Measurements from ENCODE around the gene RANBP1.

RANBP1 gene

GRCh38 chr22:20092477-20092854 lies 23.4 kb upstream of the RANBP1 start:
- Mint-ChIP-seq H3K36me3 (ENCODE audit: insufficient read depth) (peaks cover 65% of the 10 kb centered on the region), H3K27ac (peak overlapping the region; percentile 85 to 93), H3K9me3 (no peaks in the 10 kb centered on the region), H3K4me3 (peak overlapping the region; percentile 55 to 81), H3K27me3 (no peaks in the 10 kb centered on the region), H3K4me1 (ENCODE audit: low read depth in 2 of 2) (peaks cover 44 to 56% of the 10 kb centered on the region in 2 donors)
- ATAC-seq (replicated peaks) (no peak), DNase-seq (no peak)

DNA sequence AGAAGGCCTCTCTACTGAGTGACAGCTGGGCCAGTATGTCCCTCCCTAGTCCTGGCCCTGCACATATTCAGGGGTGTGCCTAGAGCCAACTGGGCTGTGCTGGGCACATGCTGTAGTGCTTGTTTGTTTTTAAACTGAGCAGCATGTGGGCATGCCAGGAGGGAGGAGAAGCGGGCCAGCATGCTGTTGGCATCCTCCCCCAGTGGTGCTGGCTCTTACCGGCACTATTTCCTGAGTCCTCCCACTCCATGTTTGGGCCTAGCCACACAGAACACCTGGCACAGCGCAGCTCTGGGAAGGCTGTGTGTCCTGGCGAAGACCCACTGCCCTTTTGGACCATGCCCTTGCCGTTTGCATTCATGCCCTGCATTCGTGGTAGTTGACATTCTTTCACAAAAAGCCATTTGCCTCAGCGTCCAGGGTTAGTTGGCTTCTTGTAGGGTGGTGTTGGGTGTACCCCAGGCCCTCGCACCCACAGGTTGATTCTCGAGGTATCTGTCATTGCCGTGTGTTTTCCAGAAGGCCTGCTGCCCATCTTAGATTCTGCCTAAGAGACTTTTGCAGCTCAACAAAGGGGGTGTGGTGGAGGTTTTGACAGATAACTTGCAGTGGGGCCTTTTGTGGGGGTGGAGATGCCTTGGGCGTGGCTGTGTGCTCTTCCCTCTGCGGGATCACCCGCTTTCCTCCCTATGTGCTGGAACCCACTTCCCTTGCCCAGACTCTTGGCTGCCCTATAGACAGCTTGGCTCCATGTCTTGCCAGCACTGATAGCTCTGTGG lies 22.3 kb upstream of the RANBP1 start:
- H3K27ac Mint-ChIP-seq = peak overlapping the region; percentile 85 to 93
- H3K27me3 Mint-ChIP-seq = no peaks in the 10 kb centered on the region
- H3K36me3 Mint-ChIP-seq (ENCODE audit: insufficient read depth) = peaks cover 70% of the 10 kb centered on the region
- peak; percentile 26 for ATAC-seq (replicated peaks)
- peak overlapping the region; percentile 61 to 81 for H3K4me3 Mint-ChIP-seq
- H3K9me3 Mint-ChIP-seq = no peaks in the 10 kb centered on the region
- DNase-seq = no peak
- H3K4me1 Mint-ChIP-seq (ENCODE audit: low read depth in 2 of 2) = peaks cover 43 to 50% of the 10 kb centered on the region in 2 donors

DNA sequence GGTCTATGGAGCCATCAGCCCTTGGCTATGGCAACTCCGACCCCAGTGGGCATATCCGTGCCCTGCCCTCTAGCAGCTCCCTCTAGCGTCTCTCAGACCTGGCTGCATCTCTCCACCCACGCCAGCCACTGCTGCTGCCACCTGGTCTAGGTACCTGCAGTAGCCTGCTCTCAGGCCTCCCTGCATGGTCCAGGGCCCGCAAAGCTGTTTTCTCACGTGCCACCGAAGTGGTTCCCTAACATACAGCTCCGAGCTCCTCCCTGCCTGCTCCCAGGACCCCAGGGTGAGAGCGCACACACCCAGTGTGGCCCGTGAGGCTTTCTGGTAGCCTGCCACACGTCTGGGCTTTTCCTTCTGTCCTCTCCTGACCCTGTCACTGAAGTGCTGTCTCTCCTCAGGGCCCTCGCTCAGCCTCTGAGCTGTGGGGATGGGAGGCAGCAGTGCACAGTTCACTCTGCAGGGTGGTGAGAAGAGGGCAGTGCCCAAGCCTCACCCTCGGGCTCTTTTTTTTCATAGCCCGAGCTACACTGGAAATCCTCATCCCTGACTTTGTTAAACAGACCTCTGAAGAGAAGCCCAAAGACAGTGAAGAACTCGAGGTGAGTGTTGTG lies 21.6 kb upstream of the RANBP1 start:
- H3K36me3 Mint-ChIP-seq (ENCODE audit: insufficient read depth) = peaks cover 76% of the 10 kb centered on the region
- peak; percentile 37 for ATAC-seq (replicated peaks)
- H3K27ac Mint-ChIP-seq = peak overlapping the region; percentile 38 to 56
- peaks cover 45 to 48% of the 10 kb centered on the region in 2 donors for H3K4me1 Mint-ChIP-seq (ENCODE audit: low read depth in 2 of 2)
- H3K9me3 Mint-ChIP-seq = no peaks in the 10 kb centered on the region
- peak overlapping the region; percentile 61 to 81 for H3K4me3 Mint-ChIP-seq
- peak in 1 of 3 experiments; percentile 21 for DNase-seq
- H3K27me3 Mint-ChIP-seq = no peaks in the 10 kb centered on the region

DNA sequence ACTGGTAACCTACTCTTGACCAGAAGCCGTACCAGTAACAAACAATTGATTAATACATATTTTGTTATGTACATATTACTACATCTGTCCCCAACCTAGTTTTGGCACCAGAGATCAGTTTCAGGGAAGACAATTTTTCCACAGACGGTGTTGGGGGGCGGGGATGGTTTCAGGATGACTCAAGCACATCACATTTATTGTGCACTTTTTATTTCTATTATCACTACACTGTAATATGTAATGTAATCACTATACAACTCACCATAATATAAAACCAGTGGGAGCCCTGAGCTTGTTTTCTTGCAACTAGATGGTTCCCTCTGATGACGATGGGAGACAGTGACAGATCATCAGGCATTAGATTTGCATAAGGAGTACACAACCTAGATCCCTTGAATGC lies 20.4 kb upstream of the RANBP1 start:
- H3K36me3 Mint-ChIP-seq (ENCODE audit: insufficient read depth) = peaks cover 82% of the 10 kb centered on the region
- no peak overlapping the region for H3K27ac Mint-ChIP-seq
- no peak for DNase-seq
- ATAC-seq (replicated peaks) = no peak
- peak overlapping the region in 1 of 2 donors; percentile 19 for H3K4me3 Mint-ChIP-seq
- H3K9me3 Mint-ChIP-seq = no peaks in the 10 kb centered on the region
- peaks cover 49 to 50% of the 10 kb centered on the region in 2 donors for H3K4me1 Mint-ChIP-seq (ENCODE audit: low read depth in 2 of 2)
- no peaks in the 10 kb centered on the region for H3K27me3 Mint-ChIP-seq

GRCh38 chr22:20096574-20097420 lies 19.1 kb upstream of the RANBP1 start:
- peaks cover 44 to 45% of the 10 kb centered on the region in 2 donors for H3K4me1 Mint-ChIP-seq (ENCODE audit: low read depth in 2 of 2)
- H3K27me3 Mint-ChIP-seq = no peaks in the 10 kb centered on the region
- peak overlapping the region in 1 of 2 donors; percentile 92 for H3K27ac Mint-ChIP-seq
- DNase-seq (no peak), ATAC-seq (replicated peaks) (no peak)
- H3K9me3 Mint-ChIP-seq = no peaks in the 10 kb centered on the region
- H3K36me3 Mint-ChIP-seq (ENCODE audit: insufficient read depth) = peaks cover 82% of the 10 kb centered on the region
- H3K4me3 Mint-ChIP-seq = no peak overlapping the region

DNA sequence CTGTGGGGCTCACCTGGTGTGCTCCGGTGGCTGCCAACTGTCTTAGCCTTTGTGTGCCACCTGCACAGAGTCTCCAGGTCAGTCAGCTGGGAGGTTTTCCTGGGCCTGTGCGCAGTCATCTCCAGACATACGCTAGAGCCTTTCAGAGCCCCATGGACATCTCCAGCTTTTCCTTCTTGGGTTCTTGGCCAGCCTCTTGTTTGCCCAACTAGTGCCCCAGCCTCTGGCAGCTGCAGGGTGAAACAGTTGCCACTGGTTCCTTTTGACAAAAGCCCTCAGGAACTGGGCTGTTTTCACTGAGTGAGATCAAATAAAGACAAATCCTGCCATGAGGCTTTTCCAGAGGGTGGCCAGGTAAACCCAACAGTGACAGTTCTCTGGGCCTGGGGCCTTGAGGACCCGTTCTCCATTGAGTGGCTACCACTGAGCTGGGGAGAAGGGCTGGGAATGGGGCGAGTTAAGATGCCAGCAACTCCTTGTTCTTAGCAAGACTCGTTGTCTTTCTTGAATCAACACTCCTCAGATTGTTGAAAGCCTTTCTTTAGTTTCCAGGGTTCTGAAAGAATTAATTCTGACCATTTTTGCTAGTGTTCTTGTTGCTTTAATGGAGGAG lies 16.7 kb upstream of the RANBP1 start:
- Mint-ChIP-seq H3K27ac (peak overlapping the region; percentile 91 to 92), H3K27me3 (no peaks in the 10 kb centered on the region), H3K4me3 (peak overlapping the region; percentile 8 to 58), H3K9me3 (no peaks in the 10 kb centered on the region), H3K36me3 (ENCODE audit: insufficient read depth) (peaks cover 78% of the 10 kb centered on the region), H3K4me1 (ENCODE audit: low read depth in 2 of 2) (peaks cover 35 to 41% of the 10 kb centered on the region in 2 donors)
- no peak for ATAC-seq (replicated peaks)
- DNase-seq = no peak

DNA sequence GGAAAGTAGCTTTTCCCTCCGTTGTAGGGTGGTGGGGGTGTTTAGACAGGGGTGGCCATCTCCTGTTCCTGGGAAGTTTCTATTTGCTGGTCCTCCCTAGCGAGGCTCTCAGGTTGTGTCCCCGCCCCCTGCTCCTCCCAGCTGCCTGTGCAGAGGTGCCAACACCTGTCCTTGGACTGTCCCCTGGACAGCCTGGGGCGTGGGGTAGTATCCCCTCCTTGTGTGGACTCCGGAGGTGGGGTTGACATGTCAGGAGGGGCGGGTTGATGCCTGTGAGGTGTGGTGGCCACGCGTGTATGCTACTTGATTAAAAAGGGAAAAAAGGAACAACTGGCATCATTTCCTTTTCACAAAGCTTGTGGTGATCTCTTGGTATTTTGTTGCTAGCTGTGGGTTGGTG lies 14.3 kb upstream of the RANBP1 start:
- no peak for ATAC-seq (replicated peaks)
- Mint-ChIP-seq H3K36me3 (ENCODE audit: insufficient read depth) (peaks cover 75% of the 10 kb centered on the region), H3K9me3 (no peaks in the 10 kb centered on the region), H3K4me3 (no peak overlapping the region), H3K27me3 (no peaks in the 10 kb centered on the region), H3K4me1 (ENCODE audit: low read depth in 2 of 2) (peaks cover 33 to 41% of the 10 kb centered on the region in 2 donors), H3K27ac (peak overlapping the region; percentile 91 to 92)
- DNase-seq = no peak

DNA sequence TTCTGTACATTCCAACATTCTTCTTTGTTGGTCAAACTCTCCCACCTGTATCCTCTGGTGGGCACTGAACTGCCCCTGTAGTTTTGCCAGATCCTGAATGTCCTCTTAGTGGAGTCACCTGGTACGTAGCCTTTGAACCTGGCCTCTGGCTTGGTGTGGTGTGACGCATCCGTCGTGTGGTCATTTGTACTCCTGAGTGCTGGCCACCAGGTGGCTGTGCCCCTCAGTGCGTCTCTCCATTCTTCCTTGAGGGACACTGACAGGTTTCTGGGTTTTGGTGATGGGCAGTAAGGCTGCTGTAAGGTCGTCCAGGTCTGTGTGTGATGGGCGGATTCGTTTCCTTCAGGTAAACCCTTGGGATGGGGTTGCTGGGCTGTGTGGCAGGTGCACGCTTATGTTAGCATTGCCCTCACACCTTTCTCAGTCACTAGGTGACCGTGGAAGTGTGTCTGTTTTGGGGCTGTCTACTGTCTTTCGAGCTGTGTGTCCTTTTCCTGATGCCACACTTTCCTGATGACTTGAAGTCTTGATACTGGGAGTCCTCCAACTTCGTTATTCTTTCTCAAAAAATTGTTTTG lies 13.6 kb upstream of the RANBP1 start:
- H3K27ac Mint-ChIP-seq = peak overlapping the region; percentile 91 to 92
- H3K4me1 Mint-ChIP-seq (ENCODE audit: low read depth in 2 of 2) = peaks cover 35 to 41% of the 10 kb centered on the region in 2 donors
- H3K4me3 Mint-ChIP-seq = no peak overlapping the region
- DNase-seq (no peak), ATAC-seq (replicated peaks) (no peak)
- no peaks in the 10 kb centered on the region for H3K27me3 Mint-ChIP-seq
- H3K36me3 Mint-ChIP-seq (ENCODE audit: insufficient read depth) = peaks cover 75% of the 10 kb centered on the region
- H3K9me3 Mint-ChIP-seq = no peaks in the 10 kb centered on the region

DNA sequence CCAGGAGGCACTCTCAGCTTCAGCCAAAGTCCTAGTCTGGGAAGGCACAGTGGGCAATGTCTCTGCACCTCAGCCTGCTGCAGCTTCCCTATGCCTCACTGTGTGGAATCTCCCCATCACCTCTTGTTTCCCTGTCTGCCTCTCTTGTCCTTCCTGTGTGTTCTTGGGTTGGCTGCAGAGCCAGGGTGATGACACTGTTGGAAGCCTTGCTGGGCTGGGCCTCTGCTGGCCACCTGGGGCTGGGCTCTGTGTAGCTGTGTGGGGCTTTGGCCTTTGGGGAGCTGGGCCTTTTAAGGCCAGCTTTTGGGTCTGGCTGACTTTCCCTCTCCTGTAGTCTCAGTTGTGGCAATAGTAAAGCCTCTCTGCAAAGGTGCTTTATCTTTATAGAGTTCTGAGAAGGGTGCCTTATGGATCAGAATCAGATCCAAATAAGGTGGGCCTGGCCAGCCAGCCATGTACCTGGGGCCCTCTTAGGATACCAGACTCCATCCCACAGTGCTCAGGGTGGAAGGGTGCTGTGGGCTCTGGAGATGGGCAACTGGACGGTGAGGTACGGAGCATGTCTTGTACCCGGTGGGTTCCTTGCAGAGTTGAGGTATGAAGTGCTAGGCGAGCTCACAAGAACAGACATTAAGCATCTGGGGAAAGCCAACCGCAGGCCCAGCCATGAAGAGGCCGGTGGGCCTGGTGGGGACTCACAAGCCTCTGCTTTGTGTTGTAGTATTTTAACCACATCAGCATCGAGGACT lies 10.3 kb upstream of the RANBP1 start:
- Mint-ChIP-seq H3K27ac (no peak overlapping the region), H3K9me3 (no peaks in the 10 kb centered on the region), H3K4me1 (ENCODE audit: low read depth in 2 of 2) (peaks cover 17 to 28% of the 10 kb centered on the region in 2 donors), H3K27me3 (no peaks in the 10 kb centered on the region), H3K4me3 (no peak overlapping the region), H3K36me3 (ENCODE audit: insufficient read depth) (peaks cover 72% of the 10 kb centered on the region)
- no peak for DNase-seq
- ATAC-seq (replicated peaks) = no peak

DNA sequence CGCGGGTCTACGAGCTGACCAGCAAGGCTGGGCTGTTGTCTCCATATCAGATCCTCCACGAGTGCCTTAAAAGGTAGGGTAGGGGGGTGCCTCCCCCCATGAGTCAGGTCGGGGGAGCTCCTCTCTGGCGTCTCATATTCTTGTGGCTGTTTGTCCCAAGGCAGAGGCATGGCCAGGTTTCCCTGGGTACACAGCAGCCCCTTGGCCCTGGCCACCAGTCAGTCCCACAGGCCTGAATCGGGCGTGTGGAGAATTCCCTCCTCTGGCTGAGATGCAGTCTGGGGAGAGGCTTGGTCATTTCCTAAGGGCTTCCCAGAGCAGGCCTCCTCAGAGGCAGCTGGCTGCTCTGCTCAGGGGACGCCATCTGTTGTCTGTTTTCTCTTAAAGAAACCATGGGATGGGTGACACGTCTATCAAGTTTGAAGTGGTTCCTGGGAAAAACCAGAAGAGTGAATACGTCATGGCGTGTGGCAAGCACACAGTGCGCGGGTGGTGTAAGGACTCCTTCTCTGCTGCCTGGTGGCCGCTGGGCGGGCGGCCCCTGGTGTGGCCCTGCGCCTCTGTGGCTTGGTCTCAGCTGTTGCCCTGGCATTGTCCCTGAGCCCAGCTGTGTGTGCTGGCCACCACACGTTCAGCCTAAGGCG lies 9.6 kb upstream of the RANBP1 start:
- DNase-seq = no peak
- Mint-ChIP-seq H3K9me3 (no peaks in the 10 kb centered on the region), H3K27ac (no peak overlapping the region), H3K36me3 (ENCODE audit: insufficient read depth) (peaks cover 72% of the 10 kb centered on the region), H3K4me3 (no peak overlapping the region), H3K4me1 (ENCODE audit: low read depth in 2 of 2) (peaks cover 11 to 21% of the 10 kb centered on the region in 2 donors), H3K27me3 (no peaks in the 10 kb centered on the region)
- no peak for ATAC-seq (replicated peaks)

GRCh38 chr22:20106849-20107237 lies 9.1 kb upstream of the RANBP1 start:
- Mint-ChIP-seq H3K4me1 (ENCODE audit: low read depth in 2 of 2) (peaks cover 12 to 23% of the 10 kb centered on the region in 2 donors), H3K9me3 (no peaks in the 10 kb centered on the region), H3K4me3 (no peak overlapping the region), H3K27me3 (no peaks in the 10 kb centered on the region), H3K27ac (peak overlapping the region in 1 of 2 donors; percentile 89), H3K36me3 (ENCODE audit: insufficient read depth) (peaks cover 72% of the 10 kb centered on the region)
- no peak for DNase-seq
- no peak for ATAC-seq (replicated peaks)

DNA sequence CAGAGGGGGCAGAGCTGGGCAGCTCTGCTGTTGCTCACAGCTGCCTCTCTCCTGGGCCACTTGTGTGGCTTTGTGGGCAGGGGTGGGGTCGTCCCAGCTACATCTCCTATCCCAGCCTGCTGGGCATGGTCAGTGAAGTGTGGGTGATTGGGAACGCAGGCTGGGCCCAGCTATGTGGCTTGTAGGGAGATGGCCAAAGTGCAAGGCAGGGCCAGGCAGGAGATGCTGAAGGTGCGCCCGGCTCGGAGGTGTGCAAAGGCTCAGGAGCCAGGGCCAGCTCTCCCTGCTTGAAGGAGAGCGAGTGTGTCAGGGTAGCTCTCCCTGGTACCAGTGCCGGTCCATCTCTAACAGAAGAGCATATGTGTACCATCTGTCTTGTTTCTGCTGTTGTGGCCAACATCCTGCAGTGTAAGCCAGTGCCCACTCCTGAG lies 8.4 kb upstream of the RANBP1 start:
- no peak overlapping the region for H3K4me3 Mint-ChIP-seq
- peaks cover 72% of the 10 kb centered on the region for H3K36me3 Mint-ChIP-seq (ENCODE audit: insufficient read depth)
- H3K9me3 Mint-ChIP-seq = no peaks in the 10 kb centered on the region
- peak overlapping the region in 1 of 2 donors; percentile 89 for H3K27ac Mint-ChIP-seq
- ATAC-seq (replicated peaks) (no peak), DNase-seq (no peak)
- no peaks in the 10 kb centered on the region for H3K27me3 Mint-ChIP-seq
- peaks cover 15 to 24% of the 10 kb centered on the region in 2 donors for H3K4me1 Mint-ChIP-seq (ENCODE audit: low read depth in 2 of 2)

Data from effector memory CD8-positive, alpha-beta T cell (primary cell).